Measurements from ENCODE around the gene DGKI. TPM values are rescaled to one million over a fixed set of nuclear protein-coding genes. Genes with fewer than 3 reads are reported as not detected.
"Not testable (repeated sequence)": the region's sequence is repeated elsewhere in the genome, so short reads cannot be mapped to it uniquely, and the experiment has no call there.

DGKI gene
- total RNA-seq, 1 experiment from 2014 or later, result not detected

DNA sequence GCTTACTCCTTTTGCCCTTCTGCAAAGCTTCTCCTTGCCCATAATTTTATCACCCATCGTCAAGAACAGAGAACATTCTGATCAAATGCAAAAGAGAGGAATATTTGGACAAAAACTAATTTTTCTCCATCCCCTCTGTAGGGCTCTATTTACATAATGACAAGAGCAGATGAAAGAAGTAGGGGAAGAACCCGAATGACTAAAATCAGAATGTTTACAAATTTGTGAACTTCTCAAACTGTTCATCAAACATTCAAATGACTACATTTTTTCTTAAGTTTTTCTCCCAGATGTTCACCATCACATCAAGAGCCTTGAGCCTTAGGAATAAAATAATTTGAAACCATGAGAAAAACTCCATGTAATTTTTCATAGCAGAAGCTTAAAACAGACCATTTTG lies 119.4 kb downstream of the DGKI start:
- no peak overlapping the region for H3K9ac ChIP-seq (ENCODE audit: low read length)
- H3K79me2 ChIP-seq (ENCODE audit: low read length), result no peaks in the 10 kb centered on the region
- H3K9me2 ChIP-seq (replicated peaks; ENCODE audit: insufficient read depth, low read length), result no peaks in the 10 kb centered on the region
- H4K20me1 ChIP-seq (ENCODE audit: insufficient read depth, low read depth, low read length), result no peaks in the 10 kb centered on the region
- no peak overlapping the region for H3K4me3 ChIP-seq (ENCODE audit: low read length)
- no peak overlapping the region for H3K4me2 ChIP-seq (ENCODE audit: low read depth, low read length, poor library complexity, severe bottlenecking)
- no peaks in the 10 kb centered on the region for H3K4me1 ChIP-seq (ENCODE audit: low read length)
- H2AFZ ChIP-seq (ENCODE audit: low read length), result no peak overlapping the region
- H3K9me3 ChIP-seq (ENCODE audit: low read length), result no peaks in the 10 kb centered on the region
- no peaks in the 10 kb centered on the region for H3K27me3 ChIP-seq (ENCODE audit: low read length)
- no peak for DNase-seq
- no peaks in the 10 kb centered on the region for H3K36me3 ChIP-seq (ENCODE audit: insufficient read depth, low read length)
- H3K27ac ChIP-seq (ENCODE audit: low read length), result no peak overlapping the region

DNA sequence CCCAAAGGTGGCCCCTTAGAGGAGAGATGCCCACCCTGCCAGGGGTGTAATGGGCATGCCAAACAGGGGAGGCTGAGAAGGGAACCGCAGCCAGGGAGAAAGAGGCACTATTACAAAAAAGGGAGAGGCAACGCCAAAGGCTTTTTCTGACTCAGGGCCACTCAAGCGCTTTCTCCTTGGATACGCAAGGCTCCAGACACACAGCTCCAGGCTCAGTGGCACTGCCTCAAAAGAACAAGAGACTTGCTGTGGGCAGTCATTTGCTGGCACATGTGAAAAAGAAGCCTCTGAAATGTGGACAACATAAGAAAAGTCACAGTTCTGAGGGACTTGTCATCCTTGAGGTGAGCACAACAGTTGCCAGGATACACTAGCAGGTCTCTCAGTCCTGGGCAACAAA lies 128.4 kb downstream of the DGKI start:
- no peak for DNase-seq

DNA sequence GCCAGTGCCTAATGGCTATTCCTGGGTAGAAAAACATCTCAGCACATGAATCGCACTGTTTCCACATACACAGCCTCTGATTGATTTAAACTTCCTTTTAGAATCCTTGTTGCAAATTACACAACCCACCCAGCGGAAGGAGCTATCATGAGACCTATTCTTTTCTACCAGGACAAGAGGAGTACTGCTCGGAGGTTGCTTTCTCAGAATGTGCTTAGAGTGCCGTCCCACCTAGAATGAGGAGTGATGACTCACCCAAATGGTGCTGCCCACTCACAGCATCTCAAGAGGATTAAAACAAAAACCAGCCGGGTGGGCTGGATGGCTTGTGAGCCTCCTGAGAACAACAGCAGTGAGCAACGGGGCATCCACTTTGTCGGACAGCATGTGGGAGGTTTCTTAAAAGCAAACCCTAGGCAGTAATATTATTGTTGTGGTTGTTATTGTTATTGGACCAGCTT lies 128.9 kb downstream of the DGKI start:
- DNase-seq, result no peak
- H3K79me2 ChIP-seq (ENCODE audit: low read length), result no peaks in the 10 kb centered on the region
- H3K9me2 ChIP-seq (replicated peaks; ENCODE audit: insufficient read depth, low read length), result no peaks in the 10 kb centered on the region
- no peak overlapping the region for H3K4me2 ChIP-seq (ENCODE audit: low read depth, low read length, poor library complexity, severe bottlenecking)
- no peak overlapping the region for H3K9ac ChIP-seq (ENCODE audit: low read length)
- H3K36me3 ChIP-seq (ENCODE audit: insufficient read depth, low read length), result no peaks in the 10 kb centered on the region
- no peak overlapping the region for H2AFZ ChIP-seq (ENCODE audit: low read length)
- H3K27ac ChIP-seq (ENCODE audit: low read length), result no peak overlapping the region
- no peaks in the 10 kb centered on the region for H3K9me3 ChIP-seq (ENCODE audit: low read length)
- H3K4me3 ChIP-seq (ENCODE audit: low read length), result no peak overlapping the region
- H3K27me3 ChIP-seq (ENCODE audit: low read length), result no peaks in the 10 kb centered on the region
- no peaks in the 10 kb centered on the region for H4K20me1 ChIP-seq (ENCODE audit: insufficient read depth, low read depth, low read length)
- H3K4me1 ChIP-seq (ENCODE audit: low read length), result no peaks in the 10 kb centered on the region

More for the DNA sequence above, 128.4 kb downstream of the DGKI start:
- no peaks in the 10 kb centered on the region for H4K20me1 ChIP-seq (ENCODE audit: insufficient read depth, low read depth, low read length)
- H3K4me3 ChIP-seq (ENCODE audit: low read length), result no peak overlapping the region
- no peaks in the 10 kb centered on the region for H3K9me2 ChIP-seq (replicated peaks; ENCODE audit: insufficient read depth, low read length)
- no peak overlapping the region for H3K27ac ChIP-seq (ENCODE audit: low read length)
- no peak overlapping the region for H3K4me2 ChIP-seq (ENCODE audit: low read depth, low read length, poor library complexity, severe bottlenecking)
- no peaks in the 10 kb centered on the region for H3K4me1 ChIP-seq (ENCODE audit: low read length)
- H3K9ac ChIP-seq (ENCODE audit: low read length), result no peak overlapping the region
- H3K36me3 ChIP-seq (ENCODE audit: insufficient read depth, low read length), result no peaks in the 10 kb centered on the region
- H3K9me3 ChIP-seq (ENCODE audit: low read length), result no peaks in the 10 kb centered on the region
- H3K27me3 ChIP-seq (ENCODE audit: low read length), result no peaks in the 10 kb centered on the region
- H2AFZ ChIP-seq (ENCODE audit: low read length), result no peak overlapping the region
- H3K79me2 ChIP-seq (ENCODE audit: low read length), result no peaks in the 10 kb centered on the region

DNA sequence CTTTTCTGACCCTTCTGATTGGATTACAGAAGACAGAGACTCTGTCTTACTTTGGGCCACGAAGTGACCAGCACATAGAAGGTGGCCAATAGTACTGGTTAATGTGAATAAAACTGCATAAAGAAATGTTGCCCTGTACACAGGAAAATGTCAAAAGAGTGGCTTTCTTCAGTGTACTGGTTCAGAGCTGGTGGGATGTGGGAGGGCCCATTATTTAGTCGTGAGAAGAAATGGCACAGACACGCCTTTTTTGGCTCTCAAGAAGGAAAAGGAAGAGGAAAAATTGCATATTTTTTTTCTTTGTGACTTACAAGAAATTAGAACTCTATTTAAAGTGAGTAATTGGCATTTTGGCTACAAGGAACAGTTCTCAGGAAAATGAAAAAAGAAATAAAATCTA lies 129.7 kb downstream of the DGKI start:
- H3K4me2 ChIP-seq (ENCODE audit: low read depth, low read length, poor library complexity, severe bottlenecking), result no peak overlapping the region
- no peak overlapping the region for H3K9ac ChIP-seq (ENCODE audit: low read length)
- no peaks in the 10 kb centered on the region for H3K27me3 ChIP-seq (ENCODE audit: low read length)
- no peaks in the 10 kb centered on the region for H3K9me2 ChIP-seq (replicated peaks; ENCODE audit: insufficient read depth, low read length)
- H3K36me3 ChIP-seq (ENCODE audit: insufficient read depth, low read length), result no peaks in the 10 kb centered on the region
- no peak overlapping the region for H2AFZ ChIP-seq (ENCODE audit: low read length)
- no peaks in the 10 kb centered on the region for H4K20me1 ChIP-seq (ENCODE audit: insufficient read depth, low read depth, low read length)
- H3K4me3 ChIP-seq (ENCODE audit: low read length), result no peak overlapping the region
- H3K4me1 ChIP-seq (ENCODE audit: low read length), result no peaks in the 10 kb centered on the region
- no peaks in the 10 kb centered on the region for H3K79me2 ChIP-seq (ENCODE audit: low read length)
- no peak for DNase-seq
- no peaks in the 10 kb centered on the region for H3K9me3 ChIP-seq (ENCODE audit: low read length)
- no peak overlapping the region for H3K27ac ChIP-seq (ENCODE audit: low read length)

DNA sequence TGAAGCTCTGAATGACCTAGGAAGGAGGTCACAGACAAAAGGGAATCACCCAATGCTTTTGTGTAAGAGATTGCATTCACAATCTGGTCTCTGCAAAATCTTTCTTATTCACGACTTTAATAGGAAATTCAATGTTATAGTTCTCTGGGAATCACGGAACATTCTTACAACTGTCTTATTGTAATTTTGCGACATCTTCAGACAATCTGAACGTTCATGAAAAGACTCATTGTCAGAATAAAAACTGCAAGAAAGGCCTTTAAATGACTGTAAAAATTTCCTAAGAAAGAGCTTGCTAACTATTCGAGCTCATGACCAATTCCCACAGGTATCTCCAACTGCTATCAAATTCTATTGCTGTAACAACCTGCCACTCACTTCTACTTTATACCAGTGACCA lies 130.7 kb downstream of the DGKI start:
- no peaks in the 10 kb centered on the region for H3K79me2 ChIP-seq (ENCODE audit: low read length)
- no peak overlapping the region for H2AFZ ChIP-seq (ENCODE audit: low read length)
- no peaks in the 10 kb centered on the region for H4K20me1 ChIP-seq (ENCODE audit: insufficient read depth, low read depth, low read length)
- H3K4me2 ChIP-seq (ENCODE audit: low read depth, low read length, poor library complexity, severe bottlenecking), result no peak overlapping the region
- no peak for DNase-seq
- H3K4me1 ChIP-seq (ENCODE audit: low read length), result no peaks in the 10 kb centered on the region
- no peak overlapping the region for H3K9ac ChIP-seq (ENCODE audit: low read length)
- H3K36me3 ChIP-seq (ENCODE audit: insufficient read depth, low read length), result no peaks in the 10 kb centered on the region
- no peak overlapping the region for H3K27ac ChIP-seq (ENCODE audit: low read length)
- no peaks in the 10 kb centered on the region for H3K27me3 ChIP-seq (ENCODE audit: low read length)
- no peak overlapping the region for H3K4me3 ChIP-seq (ENCODE audit: low read length)
- no peaks in the 10 kb centered on the region for H3K9me3 ChIP-seq (ENCODE audit: low read length)
- H3K9me2 ChIP-seq (replicated peaks; ENCODE audit: insufficient read depth, low read length), result no peaks in the 10 kb centered on the region

DNA sequence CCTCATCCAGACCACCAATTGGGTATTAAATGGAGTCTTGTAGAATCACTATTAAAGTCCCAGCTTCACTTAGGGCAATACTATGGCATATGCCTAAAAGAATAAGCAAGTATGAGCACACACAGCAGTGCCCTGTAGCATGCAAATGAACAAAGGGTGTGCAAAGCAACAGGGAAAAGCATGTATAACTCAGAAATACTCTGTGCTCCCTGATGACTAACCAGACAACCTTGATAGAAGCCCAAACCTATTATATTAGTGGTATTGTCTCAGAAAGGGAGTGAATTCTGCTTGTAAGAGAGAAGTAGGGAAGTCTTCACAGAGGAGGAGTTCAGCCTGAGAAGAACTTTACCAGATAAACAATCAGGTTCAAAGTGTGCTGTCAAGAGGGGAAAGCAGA lies 131.2 kb downstream of the DGKI start:
- H3K4me3 ChIP-seq (ENCODE audit: low read length), result no peak overlapping the region
- no peak overlapping the region for H3K9ac ChIP-seq (ENCODE audit: low read length)
- H3K79me2 ChIP-seq (ENCODE audit: low read length), result no peaks in the 10 kb centered on the region
- H3K36me3 ChIP-seq (ENCODE audit: insufficient read depth, low read length), result no peaks in the 10 kb centered on the region
- no peaks in the 10 kb centered on the region for H3K27me3 ChIP-seq (ENCODE audit: low read length)
- no peak overlapping the region for H3K4me2 ChIP-seq (ENCODE audit: low read depth, low read length, poor library complexity, severe bottlenecking)
- DNase-seq, result no peak
- H3K9me3 ChIP-seq (ENCODE audit: low read length), result no peaks in the 10 kb centered on the region
- no peaks in the 10 kb centered on the region for H3K9me2 ChIP-seq (replicated peaks; ENCODE audit: insufficient read depth, low read length)
- no peaks in the 10 kb centered on the region for H4K20me1 ChIP-seq (ENCODE audit: insufficient read depth, low read depth, low read length)
- H3K4me1 ChIP-seq (ENCODE audit: low read length), result no peaks in the 10 kb centered on the region
- H2AFZ ChIP-seq (ENCODE audit: low read length), result no peak overlapping the region
- no peak overlapping the region for H3K27ac ChIP-seq (ENCODE audit: low read length)

DNA sequence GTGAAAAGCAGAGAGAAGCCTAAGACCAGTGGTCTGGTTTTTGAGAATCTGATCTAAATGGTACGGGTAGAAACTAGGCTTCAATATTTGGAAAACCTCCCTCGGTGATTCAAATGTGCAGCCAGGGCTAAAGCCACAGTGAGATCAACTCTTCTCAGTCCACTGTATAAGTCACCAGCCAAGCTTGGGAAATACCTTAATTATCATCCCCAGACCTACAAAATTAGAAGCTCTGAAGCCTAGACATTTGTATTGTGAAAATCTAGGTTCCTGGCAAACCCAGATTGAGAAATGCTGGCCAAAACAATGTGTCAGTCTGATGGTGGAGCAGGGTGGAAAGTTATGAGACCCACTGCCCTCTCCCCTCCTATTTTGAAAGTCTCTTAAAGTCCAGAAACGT lies 131.7 kb downstream of the DGKI start:
- no peak overlapping the region for H2AFZ ChIP-seq (ENCODE audit: low read length)
- H3K9me3 ChIP-seq (ENCODE audit: low read length), result no peaks in the 10 kb centered on the region
- no peak overlapping the region for H3K4me2 ChIP-seq (ENCODE audit: low read depth, low read length, poor library complexity, severe bottlenecking)
- H4K20me1 ChIP-seq (ENCODE audit: insufficient read depth, low read depth, low read length), result no peaks in the 10 kb centered on the region
- H3K79me2 ChIP-seq (ENCODE audit: low read length), result no peaks in the 10 kb centered on the region
- no peak for DNase-seq
- H3K9ac ChIP-seq (ENCODE audit: low read length), result no peak overlapping the region
- H3K4me1 ChIP-seq (ENCODE audit: low read length), result no peaks in the 10 kb centered on the region
- no peaks in the 10 kb centered on the region for H3K9me2 ChIP-seq (replicated peaks; ENCODE audit: insufficient read depth, low read length)
- no peaks in the 10 kb centered on the region for H3K36me3 ChIP-seq (ENCODE audit: insufficient read depth, low read length)
- no peaks in the 10 kb centered on the region for H3K27me3 ChIP-seq (ENCODE audit: low read length)
- H3K4me3 ChIP-seq (ENCODE audit: low read length), result no peak overlapping the region
- H3K27ac ChIP-seq (ENCODE audit: low read length), result no peak overlapping the region

DNA sequence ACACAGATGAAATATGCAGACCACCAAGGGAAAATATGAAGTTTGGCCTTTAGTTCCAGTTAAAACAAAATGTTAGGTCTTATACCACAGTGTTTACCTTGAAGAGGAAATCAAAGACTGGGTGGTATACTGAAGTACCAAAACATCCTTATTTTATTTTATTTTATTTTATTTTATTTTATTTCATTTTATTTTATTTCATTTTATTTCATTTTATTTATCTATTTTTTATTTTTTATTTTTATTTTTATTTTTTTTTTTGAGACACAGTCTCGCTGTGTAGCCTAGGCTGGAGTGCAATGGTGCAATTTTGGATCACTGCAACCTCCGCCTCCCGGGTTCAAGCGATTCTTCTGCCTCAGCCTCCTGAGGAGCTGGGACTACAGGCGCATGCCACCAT lies 140.4 kb downstream of the DGKI start:
- not testable (repeated sequence) for H3K27ac ChIP-seq (ENCODE audit: low read length); H2AFZ ChIP-seq (ENCODE audit: low read length); H3K27me3 ChIP-seq (ENCODE audit: low read length); H3K4me2 ChIP-seq (ENCODE audit: low read depth, low read length, poor library complexity, severe bottlenecking); H3K9me3 ChIP-seq (ENCODE audit: low read length); H3K79me2 ChIP-seq (ENCODE audit: low read length); DNase-seq; H3K9me2 ChIP-seq (replicated peaks; ENCODE audit: insufficient read depth, low read length); H3K9ac ChIP-seq (ENCODE audit: low read length); H4K20me1 ChIP-seq (ENCODE audit: insufficient read depth, low read depth, low read length); H3K4me1 ChIP-seq (ENCODE audit: low read length); H3K36me3 ChIP-seq (ENCODE audit: insufficient read depth, low read length); H3K4me3 ChIP-seq (ENCODE audit: low read length)

DNA sequence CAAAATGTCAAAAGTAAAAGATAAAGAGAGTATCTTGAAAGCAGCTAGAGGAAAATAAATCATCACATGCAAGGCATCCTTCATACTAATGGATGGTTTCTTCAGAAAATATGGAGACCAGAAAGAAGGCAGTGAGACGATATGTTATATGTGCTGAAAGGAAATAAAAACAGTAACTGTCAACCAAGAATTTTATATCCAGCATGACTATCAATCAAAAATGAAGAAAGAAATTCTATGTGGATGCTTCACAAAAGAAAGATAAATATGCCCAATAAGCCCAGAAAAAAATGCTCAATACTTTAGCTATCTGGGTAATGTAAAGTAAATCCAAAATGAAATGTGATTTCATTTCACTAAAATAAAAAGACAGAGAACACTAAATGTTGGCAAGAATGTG lies 142.1 kb downstream of the DGKI start:
- no peak for DNase-seq
- no peak overlapping the region for H3K27ac ChIP-seq (ENCODE audit: low read length)
- H3K79me2 ChIP-seq (ENCODE audit: low read length), result no peaks in the 10 kb centered on the region
- no peaks in the 10 kb centered on the region for H4K20me1 ChIP-seq (ENCODE audit: insufficient read depth, low read depth, low read length)
- no peaks in the 10 kb centered on the region for H3K4me1 ChIP-seq (ENCODE audit: low read length)
- H3K4me2 ChIP-seq (ENCODE audit: low read depth, low read length, poor library complexity, severe bottlenecking), result no peak overlapping the region
- H3K36me3 ChIP-seq (ENCODE audit: insufficient read depth, low read length), result no peaks in the 10 kb centered on the region
- H3K9me2 ChIP-seq (replicated peaks; ENCODE audit: insufficient read depth, low read length), result no peaks in the 10 kb centered on the region
- H3K9ac ChIP-seq (ENCODE audit: low read length), result no peak overlapping the region
- H3K4me3 ChIP-seq (ENCODE audit: low read length), result no peak overlapping the region
- H3K27me3 ChIP-seq (ENCODE audit: low read length), result no peaks in the 10 kb centered on the region
- H3K9me3 ChIP-seq (ENCODE audit: low read length), result 0 out of 2 replicates have a peak, but pooled peaks cover 5% of the 10 kb centered on the region
- no peak overlapping the region for H2AFZ ChIP-seq (ENCODE audit: low read length)

All from Karpas-422 (cell line).